ENCODE results near the gene KANK2.

GRCh38 chr19:11230621-11231386 is 33.5 kb upstream of the KANK2 start:
- TF ChIP-seq CTCF (IDR thresholded peaks at IDR 0.05) (no peak), ZFX (IDR thresholded peaks at IDR 0.05; ENCODE audit: borderline replicate concordance) (no peak)

All from 22Rv1 (cell line).